Esophagus squamous epithelium (tissue), 4 donors: ENCODE data around the gene WIPF3.

ENCODE experiments used
- CTCF ChIP-seq, 6 experiments: fragments of 450-650 bp in 4 of 6; fragments of 200-600 bp in 2 of 6; sonication (generic) in 2 of 6; IDR thresholded peaks; one replicate each; pipeline ENCODE4 v1.5.1; 2016 to 2019; ENCODE audit warnings: antibody characterized with exemption in 6 of 6, mild to moderate bottlenecking in 4 of 6, moderate library complexity in 4 of 6
- POLR2A ChIP-seq, 4 donors: fragments of 450-650 bp; IDR thresholded peaks; one replicate each; pipeline ENCODE4 v1.6.1; 2017; ENCODE audit warnings: antibody characterized with exemption in 4 of 4, mild to moderate bottlenecking in 4 of 4, moderate library complexity in 3 of 4

DNA sequence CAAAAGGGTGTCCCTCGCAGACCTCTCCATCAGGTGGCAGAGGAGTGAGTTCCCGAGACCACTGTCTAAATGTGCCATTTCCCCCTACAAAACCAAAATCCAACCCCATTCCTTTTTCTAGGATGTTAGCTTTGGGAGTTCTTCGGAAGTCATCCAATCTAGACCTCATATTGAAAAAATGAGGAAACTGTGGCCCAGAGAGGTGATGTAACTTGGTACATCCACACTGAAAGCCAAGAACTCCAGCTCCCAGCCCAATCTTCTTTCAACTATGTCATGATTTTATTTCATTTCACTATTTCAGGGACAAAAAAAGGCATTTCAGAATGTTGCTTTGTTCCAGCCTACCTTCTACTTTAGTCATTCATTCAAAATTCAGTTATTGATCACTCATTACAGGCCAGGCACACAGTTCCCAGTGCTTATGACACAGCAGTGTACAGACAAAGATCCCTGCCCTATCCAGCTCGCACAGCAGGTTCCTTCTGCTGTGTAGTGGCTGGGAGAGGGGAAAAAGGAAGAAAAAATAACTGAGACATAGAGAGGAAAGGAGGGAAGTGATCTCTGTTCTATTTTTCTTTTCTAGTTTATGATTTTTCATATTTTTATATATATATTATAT is 147.5 kb downstream of the WIPF3 start:
- no peak for TF ChIP-seq CTCF (IDR thresholded peaks at IDR 0.05)
- TF ChIP-seq POLR2A (IDR thresholded peaks at IDR 0.05), result no peak
